DOHH2 (cell line): ENCODE data around the gene SRP14.
"Not testable (repeated sequence)": the region's sequence is repeated elsewhere in the genome, so short reads cannot be mapped to it uniquely, and the experiment has no call there.

Source experiments
- H3F3A ChIP-seq: fragments of 200-600 bp; sonication (generic), shearing (Covaris generic); 2 replicates; pipeline ENCODE4 v1.6.0; 2016; ENCODE audit warnings: antibody characterized with exemption, mild to moderate bottlenecking; ENCODE audit not compliant: control insufficient read depth, insufficient read depth
- H3K27ac ChIP-seq: fragments of 200-600 bp; sonication (generic); 2 replicates; pipeline ENCODE4 v1.5.1; 2014; ENCODE audit warnings: low read depth, mild to moderate bottlenecking, low read length, moderate library complexity
- H3K27me3 ChIP-seq: fragments of 200-600 bp; sonication (generic); 2 replicates; pipeline ENCODE4 v1.6.1; 2014; ENCODE audit warnings: mild to moderate bottlenecking, low read length, mixed read lengths; ENCODE audit not compliant: control insufficient read depth
- H3K36me3 ChIP-seq: fragments of 200-600 bp; sonication (generic); 2 replicates; pipeline ENCODE4 v1.6.1; 2014; ENCODE audit warnings: mild to moderate bottlenecking, low read length, moderate library complexity, mixed read lengths; ENCODE audit not compliant: control insufficient read depth
- H3K4me1 ChIP-seq: fragments of 200-600 bp; sonication (generic); 2 replicates; pipeline ENCODE4 v1.6.1; 2014; ENCODE audit warnings: mild to moderate bottlenecking, low read length, mixed read lengths; ENCODE audit not compliant: control insufficient read depth
- H3K4me2 ChIP-seq: fragments of 200-600 bp; sonication (generic); 2 replicates; pipeline ENCODE4 v1.6.0; 2014; ENCODE audit warnings: mild to moderate bottlenecking, low read length, moderate library complexity
- H3K4me3 ChIP-seq: fragments of 200-600 bp; sonication (generic); 2 replicates; pipeline ENCODE4 v1.5.1; 2014; ENCODE audit warnings: mild to moderate bottlenecking, low read length, mixed read lengths
- H3K79me2 ChIP-seq: fragments of 200-600 bp; sonication (generic); 2 replicates; pipeline ENCODE4 v1.6.1; 2014; ENCODE audit warnings: mild to moderate bottlenecking, low read length, mixed read lengths; ENCODE audit not compliant: control insufficient read depth
- H3K9me2 ChIP-seq: fragments of 200-600 bp; sonication (generic); replicated peaks from 2 replicates; pipeline ENCODE4 v1.6.1; 2014; ENCODE audit warnings: mild to moderate bottlenecking, low read length, mixed read lengths; ENCODE audit not compliant: control insufficient read depth
- H3K9me3 ChIP-seq: fragments of 200-600 bp; sonication (generic); 2 replicates; pipeline ENCODE4 v1.6.1; 2014; ENCODE audit warnings: antibody characterized with exemption, low read length, mixed read lengths; ENCODE audit not compliant: control insufficient read depth, insufficient read depth
- H4K20me1 ChIP-seq: fragments of 200-600 bp; sonication (generic); 2 replicates; pipeline ENCODE4 v1.6.0; 2014; ENCODE audit warnings: low read depth, mild to moderate bottlenecking, antibody characterized with exemption, low read length, moderate library complexity; ENCODE audit not compliant: control insufficient read depth, insufficient read depth
- CTCF ChIP-seq: fragments of 200-600 bp; sonication (generic); IDR thresholded peaks from one replicate; pipeline ENCODE4 v1.5.1; 2014; ENCODE audit warnings: antibody characterized with exemption, mild to moderate bottlenecking, low read depth, low read length; ENCODE audit not compliant: poor library complexity, severe bottlenecking
- EZH2phosphoT487 ChIP-seq: fragments of 200-600 bp; sonication (generic); IDR thresholded peaks from 2 replicates; pipeline ENCODE4 v1.6.1; 2017; ENCODE audit warnings: borderline replicate concordance, mild to moderate bottlenecking, antibody characterized with exemption, low read length, moderate library complexity, mixed read lengths

SRP14 gene

DNA sequence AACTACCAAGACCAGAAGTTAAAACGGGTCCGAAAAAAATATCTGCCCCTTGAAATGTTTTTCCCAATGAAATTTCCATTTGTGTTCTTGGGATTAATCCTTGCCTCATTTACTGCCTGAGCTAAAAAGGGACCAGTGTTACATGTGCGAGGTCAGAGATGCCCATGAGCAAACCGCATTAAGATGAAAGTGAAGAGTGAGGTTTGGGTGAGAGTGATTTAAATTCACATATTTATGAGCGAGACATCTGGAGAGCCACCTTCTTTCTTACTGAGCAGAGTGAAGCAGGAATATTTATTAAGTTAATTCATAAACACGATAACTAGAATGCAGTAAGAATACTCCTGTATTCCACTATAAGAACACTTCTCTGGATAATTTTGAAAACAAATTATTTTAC is 41.3 kb downstream of the SRP14 start:
- H4K20me1 ChIP-seq: no peaks in the 10 kb centered on the region
- peak overlapping the region; percentile 45 for H3K4me3 ChIP-seq
- no peak for TF ChIP-seq CTCF
- no peak for TF ChIP-seq EZH2phosphoT487
- H3K36me3 ChIP-seq: peaks cover 29% of the 10 kb centered on the region
- H3K9me3 ChIP-seq: no peaks in the 10 kb centered on the region
- no peaks in the 10 kb centered on the region for H3K9me2 ChIP-seq
- peak overlapping the region; percentile 69 for H3K27ac ChIP-seq
- peaks cover 43% of the 10 kb centered on the region for H3K4me1 ChIP-seq
- H3F3A ChIP-seq: peaks cover 3% of the 10 kb centered on the region; the same call in 1 of the 2 replicates
- H3K79me2 ChIP-seq: no peaks in the 10 kb centered on the region
- peak overlapping the region; percentile 60 for H3K4me2 ChIP-seq
- no peaks in the 10 kb centered on the region for H3K27me3 ChIP-seq

- Histone ChIP-seq H3K27me3 (no peaks in the 10 kb centered on the region), H3K36me3 (peaks cover 29% of the 10 kb centered on the region), H3K9me3 (no peaks in the 10 kb centered on the region), H4K20me1 (no peaks in the 10 kb centered on the region), H3K4me1 (peaks cover 37% of the 10 kb centered on the region), H3K4me2 (peak overlapping the region; percentile 60; the same call in 1 of the 2 replicates), H3K9me2 (no peaks in the 10 kb centered on the region), H3K27ac (peak overlapping the region; percentile 69), H3K4me3 (no peak overlapping the region), H3F3A (peaks cover 3% of the 10 kb centered on the region; the same call in 1 of the 2 replicates), H3K79me2 (no peaks in the 10 kb centered on the region)
- TF ChIP-seq CTCF: no peak
- TF ChIP-seq EZH2phosphoT487: no peak
Measured at GRCh38 chr15:39997031-39997430, 42.0 kb downstream of the SRP14 start.

- H3K79me2 ChIP-seq, H3K9me3 ChIP-seq, H3F3A ChIP-seq, H3K4me2 ChIP-seq, H3K9me2 ChIP-seq, H3K27me3 ChIP-seq, H4K20me1 ChIP-seq, H3K4me3 ChIP-seq, H3K27ac ChIP-seq: not testable (repeated sequence)
- Histone ChIP-seq H3K36me3 (peaks cover 32% of the 10 kb centered on the region), H3K4me1 (peaks cover 37% of the 10 kb centered on the region)
Measured at GRCh38 chr15:39996228-39996627, 42.8 kb downstream of the SRP14 start.

DNA sequence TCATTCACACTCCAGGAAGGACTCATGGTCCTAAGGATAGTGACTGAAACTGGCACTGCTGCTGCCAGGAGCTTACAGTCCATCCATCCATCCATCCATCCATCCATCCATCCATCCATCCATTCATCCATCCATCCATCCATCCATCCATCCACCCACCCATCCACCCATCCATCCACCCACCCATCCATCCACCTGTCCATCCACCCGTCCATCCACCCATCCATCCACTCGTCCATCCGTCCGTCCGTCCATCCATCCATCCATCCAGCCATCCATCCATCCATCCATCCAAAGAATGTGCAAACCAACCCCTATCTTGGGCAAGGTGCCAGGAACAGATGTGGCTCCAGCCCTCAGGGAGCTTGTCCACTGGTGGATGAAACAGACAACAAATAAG is 46.0 kb downstream of the SRP14 start:
- H3K4me3 ChIP-seq, H3K9me3 ChIP-seq, H3K79me2 ChIP-seq, H3K27ac ChIP-seq, H3K4me2 ChIP-seq, H3K9me2 ChIP-seq, H4K20me1 ChIP-seq, H3K27me3 ChIP-seq, H3F3A ChIP-seq: not testable (repeated sequence)
- H3K36me3 ChIP-seq: peaks cover 31% of the 10 kb centered on the region
- H3K4me1 ChIP-seq: peaks cover 13% of the 10 kb centered on the region
